Stimulated activated CD4-positive, alpha-beta T cell treated with anti-CD3 and anti-CD28 coated beads, Interleukin-15, amount 100 ng/mL, for 1 hour (primary cell): ENCODE results near the gene RPL12.

Source experiments
- DNase-seq, 2 donors: peaks; one replicate each; pipeline ENCODE4 v3.0.0-alpha.2; 2020; ENCODE audit warnings: low read depth in 1 of 2, low spot score in 1 of 2

RPL12 gene

GRCh38 chr9:127406799-127407491 is 44.3 kb downstream of the RPL12 start:
- no peak for DNase-seq

GRCh38 chr9:127405344-127406125 is 45.7 kb downstream of the RPL12 start:
- no peak for DNase-seq

- DNase-seq = no peak
Measured at GRCh38 chr9:127404631-127405030, 46.6 kb downstream of the RPL12 start.

GRCh38 chr9:127403507-127404192 is 47.6 kb downstream of the RPL12 start:
- DNase-seq = no peak

- DNase-seq = no peak
Measured at GRCh38 chr9:127402401-127403090, 48.7 kb downstream of the RPL12 start.

GRCh38 chr9:127399736-127400269 is 51.4 kb downstream of the RPL12 start:
- no peak for DNase-seq

- no peak for DNase-seq
Measured at GRCh38 chr9:127398715-127399400, 52.3 kb downstream of the RPL12 start.

GRCh38 chr9:127398275-127398647 is 52.9 kb downstream of the RPL12 start:
- no peak for DNase-seq
